Lower leg skin (tissue), 3 donors: Measurements from ENCODE around the gene MRPS11.

Experiments
- CTCF ChIP-seq, 3 donors: fragments of 450-650 bp; IDR thresholded peaks; one replicate each; pipeline ENCODE4 v1.5.1; 2016; ENCODE audit warnings: antibody characterized with exemption in 3 of 3, mild to moderate bottlenecking in 3 of 3, moderate library complexity in 2 of 3
- POLR2A ChIP-seq, 2 donors: fragments of 450-650 bp; IDR thresholded peaks; one replicate each; pipeline ENCODE4 v1.6.1; 2016 to 2017; ENCODE audit warnings: antibody characterized with exemption in 2 of 2, mild to moderate bottlenecking in 1 of 2, moderate library complexity in 1 of 2

GRCh38 chr15:88472225-88472624 lies 4.7 kb downstream of the MRPS11 start:
- TF ChIP-seq CTCF (IDR thresholded peaks at IDR 0.05) (no peak), POLR2A (IDR thresholded peaks at IDR 0.05) (no peak)
